IPS DF 4.7 (cell line): ENCODE results near the gene CNNM3.

Experiments
- DNase-seq: peaks from one replicate; pipeline ENCODE4 v3.0.0-alpha.2; 2013; ENCODE audit warnings: low spot score; ENCODE audit errors: extremely low read depth

Gene CNNM3

DNA sequence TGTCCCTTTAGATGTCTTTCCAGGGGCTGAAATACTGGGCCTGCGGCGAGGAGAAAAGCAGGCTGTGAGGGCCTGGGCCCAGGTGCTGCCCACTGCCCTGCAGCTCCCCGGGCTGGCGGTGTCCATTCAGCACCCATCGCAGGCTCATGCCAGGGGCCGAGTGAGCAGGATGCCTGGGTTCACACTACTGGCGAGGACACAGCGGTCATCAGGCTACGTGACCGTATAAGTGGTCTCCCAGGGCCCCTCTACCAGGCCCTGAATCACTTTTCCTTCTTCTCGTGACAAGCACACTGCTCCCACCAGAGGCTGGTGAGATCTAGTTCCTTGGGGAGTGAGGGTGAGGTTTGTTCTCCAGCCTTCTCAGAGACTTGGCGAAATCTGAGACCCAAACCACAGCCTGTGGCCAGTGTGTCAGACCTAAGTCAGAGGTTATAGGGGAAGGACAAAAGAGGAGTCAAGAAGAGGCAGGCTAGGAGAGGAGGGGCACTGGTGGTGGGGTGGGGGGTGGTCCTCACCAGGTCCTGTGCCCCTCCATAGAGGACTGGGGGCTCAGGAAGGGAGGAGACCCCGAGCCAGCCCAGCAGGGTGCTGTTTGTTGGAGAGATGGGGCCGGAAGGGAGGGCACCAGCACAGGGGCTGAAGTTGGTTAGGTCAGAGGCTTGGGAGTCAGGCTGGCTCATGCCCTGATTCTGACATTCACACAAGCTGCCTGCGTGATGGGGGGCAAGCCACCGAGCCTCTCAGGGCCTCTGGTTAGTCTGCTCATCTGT is 60.4 kb downstream of the CNNM3 start:
- no peak for DNase-seq

DNA sequence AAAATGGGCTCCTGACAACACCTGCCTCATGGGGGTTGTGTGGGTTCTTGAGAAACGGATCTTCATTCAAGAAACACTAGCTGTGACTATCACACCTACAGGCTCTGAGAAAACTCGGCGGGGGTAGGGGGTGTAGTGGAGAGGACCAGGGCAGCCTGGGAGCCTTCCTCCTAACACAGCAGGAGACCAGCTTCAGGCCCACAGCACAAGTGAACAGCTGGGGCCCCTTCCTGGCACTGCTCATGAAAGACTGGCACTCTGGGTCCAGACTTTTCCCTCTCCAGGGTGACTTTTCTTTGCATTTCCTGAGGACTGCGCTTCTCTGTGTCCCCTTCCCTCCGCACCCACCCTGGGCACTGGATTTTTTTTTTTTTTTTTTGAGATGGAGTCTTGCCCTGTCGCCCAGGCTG is 61.0 kb downstream of the CNNM3 start:
- no peak for DNase-seq

DNA sequence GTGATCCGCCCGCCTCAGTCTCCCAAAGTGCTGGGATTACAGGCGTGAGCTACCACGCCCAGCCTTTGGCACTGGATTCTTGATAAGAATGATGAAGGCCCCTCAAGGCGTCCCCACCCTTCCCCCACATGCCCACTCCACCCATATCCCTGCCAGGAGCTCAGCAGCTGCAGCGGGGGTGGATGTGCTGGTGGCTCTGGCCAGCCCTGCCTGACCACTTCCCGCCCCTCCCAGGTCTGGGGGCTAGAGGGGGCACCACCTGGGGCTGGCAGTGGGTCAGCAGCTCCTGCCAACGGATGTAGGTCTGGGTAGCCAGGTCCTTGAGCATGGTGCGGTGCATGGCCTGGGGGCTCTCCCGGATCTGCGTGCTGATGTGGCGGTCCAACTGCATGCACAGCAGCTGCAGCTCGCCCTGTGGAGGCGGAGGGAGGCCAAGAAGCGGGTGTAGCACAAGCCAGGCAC is 61.6 kb downstream of the CNNM3 start:
- no peak for DNase-seq

DNA sequence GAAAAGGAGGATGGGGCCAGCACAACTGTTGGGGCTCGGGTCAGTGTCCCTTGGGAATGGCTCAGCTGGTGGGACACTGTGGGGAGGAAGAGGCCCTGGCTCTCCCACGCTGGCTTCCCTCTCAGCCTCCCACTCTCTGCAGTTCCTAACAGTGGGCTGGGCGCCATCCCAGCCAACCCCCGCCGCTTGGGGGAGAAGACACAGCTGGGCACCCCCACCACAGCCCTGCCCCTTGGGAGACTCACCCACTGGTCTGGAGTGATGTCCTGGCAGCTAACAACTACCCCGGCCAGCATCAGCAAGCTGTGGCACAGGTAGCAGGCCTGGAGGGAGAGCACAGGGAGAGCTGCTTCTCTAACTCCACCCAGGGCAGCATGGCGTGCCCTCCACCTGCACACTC is 62.1 kb downstream of the CNNM3 start:
- DNase-seq, result no peak

DNA sequence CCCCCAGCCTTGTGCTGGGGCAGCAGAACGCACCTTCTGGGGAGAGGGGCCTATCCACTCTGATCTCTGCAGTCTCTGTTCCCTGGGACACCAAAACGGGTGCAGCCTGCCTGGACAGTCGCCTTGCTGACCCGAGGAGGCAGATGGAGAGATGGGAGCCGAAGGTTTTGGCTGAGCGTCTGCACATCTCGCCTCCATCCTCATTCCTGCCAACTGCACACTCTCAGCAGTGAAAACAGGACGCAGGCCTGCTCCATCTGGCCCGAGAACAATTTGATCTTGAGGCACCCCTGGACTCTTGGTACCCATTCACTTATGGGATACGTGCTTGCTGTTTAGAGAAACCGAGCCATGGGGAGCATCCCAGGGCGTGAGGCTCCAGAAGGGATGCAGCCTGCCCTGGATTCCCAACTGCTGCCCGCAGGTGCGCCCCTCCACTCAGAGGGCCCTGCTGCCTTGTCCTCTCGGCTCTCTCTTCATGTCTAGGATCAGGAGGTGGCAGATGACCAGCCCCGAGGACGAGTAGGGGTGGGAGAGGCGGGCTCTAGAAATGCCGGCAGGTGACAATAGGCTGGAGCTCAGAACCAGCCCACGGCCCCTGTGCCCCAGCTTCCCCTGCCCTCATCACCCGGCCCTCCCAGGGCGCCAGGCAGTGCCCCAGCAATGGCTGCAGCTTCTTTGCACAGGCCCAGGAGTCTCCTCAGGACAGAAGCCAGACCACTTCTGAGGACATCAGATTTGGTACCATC is 62.9 kb downstream of the CNNM3 start:
- DNase-seq, result no peak

DNA sequence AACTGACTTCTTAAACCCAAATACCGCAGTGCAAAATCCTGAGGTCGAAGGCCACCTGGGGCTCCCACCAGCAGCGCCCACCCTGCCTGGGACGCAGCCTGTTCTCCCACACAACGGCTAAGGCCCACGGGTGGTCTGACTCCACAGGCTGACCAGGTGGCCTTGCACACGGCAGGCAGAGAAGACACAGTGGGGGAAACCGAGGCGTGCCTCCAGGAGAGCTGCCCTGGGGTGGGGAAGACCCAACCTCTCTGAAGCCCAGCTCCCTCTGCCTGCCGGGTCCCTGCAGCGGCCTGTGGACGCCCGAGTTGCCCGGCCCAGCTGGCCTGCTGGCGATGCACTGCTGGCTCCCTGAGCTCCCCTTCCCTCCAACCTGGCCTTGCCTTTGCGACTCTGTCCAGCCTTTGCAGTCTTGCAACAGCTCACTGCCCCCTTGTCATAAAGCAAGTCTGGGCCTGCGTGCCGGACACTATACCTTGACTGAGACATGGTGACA is 63.5 kb downstream of the CNNM3 start:
- DNase-seq, result no peak

DNA sequence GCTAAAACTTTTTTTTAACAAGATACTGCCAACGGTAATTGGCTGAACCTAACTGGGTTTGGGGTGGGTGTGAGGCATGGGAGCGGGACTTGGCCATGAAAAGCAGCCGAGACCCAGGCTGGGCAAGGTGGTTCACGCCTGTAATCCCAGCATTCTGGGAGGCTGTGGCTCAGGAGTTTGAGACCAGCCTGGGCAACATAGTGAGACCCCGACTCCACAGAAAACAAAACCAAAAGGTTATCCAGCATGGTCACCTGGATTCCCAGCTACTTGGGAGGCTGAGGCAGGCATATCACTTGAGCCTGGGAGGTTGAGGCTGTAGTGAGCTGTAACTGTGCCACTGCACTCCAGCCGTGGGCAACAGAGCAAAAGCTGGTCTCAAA is 64.8 kb downstream of the CNNM3 start:
- DNase-seq, result no peak

DNA sequence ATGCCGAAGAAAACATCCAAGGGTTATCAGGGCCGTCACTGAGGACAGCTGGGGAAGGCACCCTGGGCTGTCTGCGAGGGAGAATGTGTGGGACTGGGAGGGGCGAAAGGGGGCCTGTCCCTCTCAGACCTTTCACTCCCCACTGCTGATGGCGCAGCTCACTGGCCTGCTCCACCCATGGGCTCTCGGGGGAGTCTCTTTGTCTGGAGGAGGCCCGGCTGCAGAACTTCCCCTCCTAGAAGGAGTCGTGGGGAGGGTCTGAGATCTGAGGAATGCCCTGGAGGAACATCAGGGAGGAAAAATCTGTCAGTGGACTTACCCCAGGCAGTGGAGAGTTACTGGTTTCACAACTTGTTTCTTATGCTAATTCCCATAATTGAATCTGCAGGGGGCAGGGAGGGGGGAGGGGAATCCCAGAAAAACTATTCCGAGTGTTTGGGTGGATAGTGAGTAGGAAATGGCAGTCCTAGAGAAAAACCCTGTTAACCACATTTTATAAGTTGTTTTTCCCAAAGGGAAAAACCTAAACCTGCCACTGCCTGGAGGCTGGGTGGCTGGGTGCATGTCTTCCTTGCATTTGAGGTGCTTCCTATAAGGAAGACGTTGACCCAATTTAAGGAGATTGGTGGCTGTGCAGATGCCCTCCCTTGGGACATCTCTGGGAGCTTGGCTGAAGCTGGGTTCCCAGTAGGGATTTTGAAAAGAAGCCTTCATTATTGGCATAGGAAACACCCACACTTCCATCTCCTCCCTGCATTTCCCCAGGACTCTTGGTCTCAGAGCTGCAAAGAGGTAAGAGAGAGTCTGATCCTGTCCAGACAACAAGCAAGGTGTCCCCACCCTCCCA is 65.5 kb downstream of the CNNM3 start:
- no peak for DNase-seq

DNA sequence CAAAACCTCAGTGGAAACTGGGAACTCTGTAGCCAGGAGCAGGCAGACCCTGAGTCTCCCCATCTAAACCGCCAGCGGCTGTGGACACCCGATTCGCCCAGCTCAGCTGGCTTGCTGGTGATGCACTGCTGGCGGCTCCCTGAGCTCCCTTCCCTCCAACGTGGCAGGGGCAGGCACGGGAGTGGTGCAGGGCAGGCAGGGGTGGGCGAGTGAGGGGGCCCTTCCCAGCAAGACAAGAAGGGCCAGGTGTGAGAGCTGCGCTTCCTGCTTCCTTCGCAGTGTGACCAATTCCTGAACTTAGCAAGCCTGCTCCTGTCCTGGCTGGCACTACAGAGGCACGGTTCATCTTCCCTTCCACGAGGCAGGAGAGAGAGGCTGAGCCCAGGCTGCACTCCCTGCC is 66.2 kb downstream of the CNNM3 start:
- DNase-seq, result no peak

DNA sequence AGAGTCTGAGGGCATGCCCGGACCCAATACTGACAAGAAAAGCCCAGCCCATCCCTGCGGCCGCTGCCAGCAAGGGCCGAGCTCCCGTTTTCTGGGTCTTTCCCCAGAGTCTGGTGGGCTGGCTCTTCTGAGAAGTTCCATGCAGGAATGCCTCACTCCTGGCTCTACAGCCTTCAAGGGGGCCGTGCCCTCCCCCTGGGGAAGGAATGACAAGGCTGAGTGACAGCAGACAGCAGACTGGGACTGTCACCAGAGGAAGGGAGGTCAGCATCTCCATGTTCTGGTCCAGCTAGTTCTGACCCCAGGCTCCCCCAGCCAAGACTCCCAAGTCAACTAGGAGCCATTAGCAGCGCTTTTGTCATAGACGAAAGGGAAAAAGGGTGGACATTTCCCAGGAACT is 66.8 kb downstream of the CNNM3 start:
- no peak for DNase-seq

DNA sequence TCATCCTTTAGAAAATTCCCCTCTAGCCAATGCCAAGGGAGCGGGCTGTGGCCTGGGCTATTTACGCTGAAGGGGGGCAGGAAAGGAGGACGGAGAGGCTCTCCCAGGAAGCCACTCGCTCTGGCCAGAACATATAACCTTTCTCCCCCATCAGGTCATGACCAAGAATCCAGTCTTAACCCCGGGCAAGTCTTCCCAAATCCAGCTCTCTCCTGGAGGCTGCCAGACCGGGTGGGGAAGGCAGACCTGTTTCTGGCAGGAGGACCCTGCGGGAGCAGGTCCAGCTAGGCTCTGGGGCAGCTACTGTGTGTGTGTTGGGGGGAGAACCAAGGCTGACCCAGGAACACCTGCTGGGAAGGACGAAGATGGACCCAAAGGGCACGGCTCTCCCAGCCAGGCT is 67.2 kb downstream of the CNNM3 start:
- no peak for DNase-seq
